SU-DHL-6 (cell line): ENCODE measurements around the gene DHFR.

Experiments used
- H2AFZ ChIP-seq: fragments of 200-600 bp; sonication (generic); 2 replicates; pipeline ENCODE4 v1.6.1; 2014; ENCODE audit warnings: low read depth, mild to moderate bottlenecking, moderate library complexity, mixed read lengths, antibody characterized with exemption, low read length; ENCODE audit not compliant: severe bottlenecking
- H3F3A ChIP-seq: fragments of 200-600 bp; shearing (Covaris generic); 2 replicates; pipeline ENCODE4 v1.6.0; 2016; ENCODE audit warnings: antibody characterized with exemption, mild to moderate bottlenecking; ENCODE audit not compliant: insufficient read depth
- H3K27ac ChIP-seq: fragments of 200-600 bp; sonication (generic); 2 replicates; pipeline ENCODE4 v1.5.1; 2016; ENCODE audit warnings: low read depth, mild to moderate bottlenecking, low read length, moderate library complexity, mixed read lengths
- H3K27me3 ChIP-seq: fragments of 200-600 bp; sonication (generic), shearing (Covaris generic); 2 replicates; pipeline ENCODE4 v1.6.0; 2014; ENCODE audit warnings: mild to moderate bottlenecking, low read length
- H3K36me3 ChIP-seq: fragments of 200-600 bp; sonication (generic); 2 replicates; pipeline ENCODE4 v1.6.1; 2014; ENCODE audit warnings: mild to moderate bottlenecking, low read length, mixed read lengths
- H3K4me2 ChIP-seq: fragments of 300-600, 200-600 bp; shearing (Covaris generic), sonication (generic); 2 replicates; pipeline ENCODE4 v1.6.0; 2014; ENCODE audit warnings: low read length, low read depth, mild to moderate bottlenecking; ENCODE audit not compliant: poor library complexity, severe bottlenecking
- H3K4me3 ChIP-seq: fragments of 200-600 bp; sonication (generic); 2 replicates; pipeline ENCODE4 v1.5.1; 2014; ENCODE audit warnings: antibody characterized with exemption, low read length, mild to moderate bottlenecking, mixed read lengths; ENCODE audit not compliant: insufficient read depth, poor library complexity, severe bottlenecking
- H3K79me2 ChIP-seq: fragments of 200-600 bp; sonication (generic); 2 replicates; pipeline ENCODE4 v1.6.1; 2014; ENCODE audit warnings: mild to moderate bottlenecking, low read length, moderate library complexity; ENCODE audit not compliant: insufficient read depth
- H3K9ac ChIP-seq: fragments of 200-600 bp; sonication (generic); 2 replicates; pipeline ENCODE4 v1.7.0; 2014; ENCODE audit warnings: mild to moderate bottlenecking, low read length
- H3K9me2 ChIP-seq: fragments of 200-600 bp; sonication (generic); replicated peaks from 2 replicates; pipeline ENCODE4 v1.6.1; 2014; ENCODE audit warnings: low read length; ENCODE audit not compliant: insufficient read depth
- H3K9me3 ChIP-seq: fragments of 200-600 bp; sonication (generic); 2 replicates; pipeline ENCODE4 v1.6.1; 2014; ENCODE audit warnings: low read length, mixed read lengths; ENCODE audit not compliant: insufficient read depth
- H4K20me1 ChIP-seq: fragments of 200-600 bp; sonication (generic); 2 replicates; pipeline ENCODE4 v1.6.1; 2014; ENCODE audit warnings: low read depth, mild to moderate bottlenecking, antibody characterized with exemption, low read length, moderate library complexity, mixed read lengths
- EZH2phosphoT487 ChIP-seq: fragments of 200-600 bp; sonication (generic), shearing (Covaris generic); conservative IDR thresholded peaks from 2 replicates; pipeline ENCODE4 v1.6.1; 2018; ENCODE audit warnings: mild to moderate bottlenecking, antibody characterized with exemption, low read length, moderate library complexity, mixed read lengths
- TF ChIP-seq, protein P1 (sequence below): fragments of 200-600 bp; sonication (generic); IDR thresholded peaks from one replicate; pipeline ENCODE4 v1.5.1; 2017; ENCODE audit warnings: antibody characterized with exemption, mild to moderate bottlenecking, low read length, moderate library complexity; ENCODE audit not compliant: insufficient read depth, poor library complexity, severe bottlenecking

The DHFR gene

DNA sequence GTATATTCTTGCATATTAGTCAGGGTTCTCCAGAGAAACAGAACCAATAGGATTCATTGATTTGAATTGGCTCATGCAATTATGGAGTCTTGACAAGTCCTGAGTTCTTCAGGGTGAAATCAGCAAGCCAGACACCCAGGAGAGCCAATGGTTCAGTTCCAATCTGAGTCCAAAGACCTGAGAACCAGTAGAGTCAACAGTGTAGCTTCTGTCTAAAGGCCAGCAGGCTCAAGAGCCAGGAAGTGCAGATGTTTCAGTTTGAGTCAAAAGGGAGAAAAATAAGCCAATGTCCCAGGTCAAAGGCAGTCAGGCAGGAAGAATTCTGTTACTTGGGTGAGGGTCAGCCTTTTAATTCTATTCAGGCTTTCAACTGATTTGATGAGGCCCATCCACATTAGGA is 47.0 kb downstream of the DHFR start:
- TF ChIP-seq, protein P1, sequence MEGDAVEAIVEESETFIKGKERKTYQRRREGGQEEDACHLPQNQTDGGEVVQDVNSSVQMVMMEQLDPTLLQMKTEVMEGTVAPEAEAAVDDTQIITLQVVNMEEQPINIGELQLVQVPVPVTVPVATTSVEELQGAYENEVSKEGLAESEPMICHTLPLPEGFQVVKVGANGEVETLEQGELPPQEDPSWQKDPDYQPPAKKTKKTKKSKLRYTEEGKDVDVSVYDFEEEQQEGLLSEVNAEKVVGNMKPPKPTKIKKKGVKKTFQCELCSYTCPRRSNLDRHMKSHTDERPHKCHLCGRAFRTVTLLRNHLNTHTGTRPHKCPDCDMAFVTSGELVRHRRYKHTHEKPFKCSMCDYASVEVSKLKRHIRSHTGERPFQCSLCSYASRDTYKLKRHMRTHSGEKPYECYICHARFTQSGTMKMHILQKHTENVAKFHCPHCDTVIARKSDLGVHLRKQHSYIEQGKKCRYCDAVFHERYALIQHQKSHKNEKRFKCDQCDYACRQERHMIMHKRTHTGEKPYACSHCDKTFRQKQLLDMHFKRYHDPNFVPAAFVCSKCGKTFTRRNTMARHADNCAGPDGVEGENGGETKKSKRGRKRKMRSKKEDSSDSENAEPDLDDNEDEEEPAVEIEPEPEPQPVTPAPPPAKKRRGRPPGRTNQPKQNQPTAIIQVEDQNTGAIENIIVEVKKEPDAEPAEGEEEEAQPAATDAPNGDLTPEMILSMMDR: no peak
- no peak for TF ChIP-seq EZH2phosphoT487
- Histone ChIP-seq H3K9ac (no peak overlapping the region), H3K9me2 (no peaks in the 10 kb centered on the region), H3K36me3 (0 out of 2 replicates have a peak, but pooled peaks cover 4% of the 10 kb centered on the region), H3K79me2 (no peaks in the 10 kb centered on the region), H3K4me2 (no peak overlapping the region), H3K27me3 (no peaks in the 10 kb centered on the region), H3K9me3 (no peaks in the 10 kb centered on the region), H3K4me3 (no peak overlapping the region), H3K27ac (no peak overlapping the region), H4K20me1 (no peaks in the 10 kb centered on the region), H2AFZ (no peak overlapping the region), H3F3A (no peaks in the 10 kb centered on the region)

DNA sequence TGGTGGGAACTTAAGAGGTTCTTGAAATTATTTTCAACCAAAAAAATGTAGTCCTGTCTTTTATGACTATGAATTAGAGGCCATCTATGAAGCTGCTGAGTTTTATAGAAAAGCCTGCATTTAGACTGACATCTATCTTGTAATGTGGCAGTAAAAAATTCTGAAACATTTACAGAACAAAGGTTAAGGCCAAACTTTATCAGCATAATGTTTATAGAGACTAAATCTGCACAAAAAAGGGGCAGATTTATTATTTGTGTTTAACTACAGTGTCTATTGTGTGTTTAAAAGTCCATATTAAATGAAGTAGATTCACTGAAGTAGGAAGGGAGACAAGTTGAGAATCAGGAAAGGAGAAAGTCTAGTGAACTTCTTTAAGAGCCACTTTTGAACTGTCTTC is 47.4 kb downstream of the DHFR start:
- H3K36me3 ChIP-seq: 0 out of 2 replicates have a peak, but pooled peaks cover 4% of the 10 kb centered on the region
- no peaks in the 10 kb centered on the region for H4K20me1 ChIP-seq
- no peaks in the 10 kb centered on the region for H3K27me3 ChIP-seq
- H3K9ac ChIP-seq: no peak overlapping the region
- TF ChIP-seq EZH2phosphoT487: no peak
- TF ChIP-seq, protein P1: no peak
- no peaks in the 10 kb centered on the region for H3K9me2 ChIP-seq
- H3K4me2 ChIP-seq: no peak overlapping the region
- no peak overlapping the region for H2AFZ ChIP-seq
- no peaks in the 10 kb centered on the region for H3F3A ChIP-seq
- H3K4me3 ChIP-seq: no peak overlapping the region
- no peak overlapping the region for H3K27ac ChIP-seq
- H3K79me2 ChIP-seq: no peaks in the 10 kb centered on the region
- no peaks in the 10 kb centered on the region for H3K9me3 ChIP-seq

DNA sequence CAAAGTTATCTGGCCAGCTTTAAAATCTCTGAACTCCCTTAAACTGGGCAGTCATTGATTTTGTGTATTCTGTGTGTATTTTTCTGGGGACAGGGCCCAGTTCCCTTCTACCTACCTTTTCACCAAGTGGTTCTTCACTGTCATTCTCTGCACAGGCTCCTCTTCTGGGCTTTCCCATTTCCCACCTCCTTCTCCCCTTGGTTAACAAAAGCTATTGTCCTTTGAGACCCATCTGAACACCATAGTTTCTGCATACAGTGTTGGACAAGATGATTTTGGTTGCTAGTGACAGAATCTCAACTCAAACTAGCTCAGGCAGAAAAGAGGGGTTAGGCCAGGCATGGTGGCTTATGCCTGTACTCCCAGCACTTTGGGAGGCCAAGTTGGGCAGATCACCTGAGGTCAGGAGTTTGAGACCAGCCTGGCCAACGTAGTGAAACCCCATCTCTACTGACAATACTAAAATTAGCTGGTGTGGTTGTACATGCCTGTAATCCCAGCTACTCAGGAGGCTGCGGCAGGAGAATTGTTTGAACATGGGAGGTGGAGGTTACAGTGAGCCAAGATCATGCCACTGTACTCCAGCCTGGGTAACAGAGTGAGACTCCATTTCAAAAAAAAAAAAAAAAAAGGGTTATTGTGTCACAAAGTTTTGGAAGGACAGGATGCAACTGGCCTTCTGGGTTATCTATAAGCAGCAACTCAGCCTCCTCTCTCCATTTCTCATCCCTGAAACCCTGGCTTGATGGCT is 53.7 kb downstream of the DHFR start:
- H3K27me3 ChIP-seq: no peaks in the 10 kb centered on the region
- no peak overlapping the region for H2AFZ ChIP-seq
- H3K4me2 ChIP-seq: no peak overlapping the region
- H4K20me1 ChIP-seq: no peaks in the 10 kb centered on the region
- no peaks in the 10 kb centered on the region for H3K36me3 ChIP-seq
- no peaks in the 10 kb centered on the region for H3K79me2 ChIP-seq
- no peaks in the 10 kb centered on the region for H3K9me3 ChIP-seq
- H3F3A ChIP-seq: no peaks in the 10 kb centered on the region
- no peaks in the 10 kb centered on the region for H3K9me2 ChIP-seq
- H3K9ac ChIP-seq: no peak overlapping the region
- TF ChIP-seq, protein P1: no peak
- no peak for TF ChIP-seq EZH2phosphoT487
- H3K27ac ChIP-seq: no peak overlapping the region
- no peak overlapping the region for H3K4me3 ChIP-seq
